Measurements from ENCODE around the gene GNG12.
"Not testable (repeated sequence)": the region's sequence is repeated elsewhere in the genome, so short reads cannot be mapped to it uniquely, and the experiment has no call there.

The GNG12 gene

DNA sequence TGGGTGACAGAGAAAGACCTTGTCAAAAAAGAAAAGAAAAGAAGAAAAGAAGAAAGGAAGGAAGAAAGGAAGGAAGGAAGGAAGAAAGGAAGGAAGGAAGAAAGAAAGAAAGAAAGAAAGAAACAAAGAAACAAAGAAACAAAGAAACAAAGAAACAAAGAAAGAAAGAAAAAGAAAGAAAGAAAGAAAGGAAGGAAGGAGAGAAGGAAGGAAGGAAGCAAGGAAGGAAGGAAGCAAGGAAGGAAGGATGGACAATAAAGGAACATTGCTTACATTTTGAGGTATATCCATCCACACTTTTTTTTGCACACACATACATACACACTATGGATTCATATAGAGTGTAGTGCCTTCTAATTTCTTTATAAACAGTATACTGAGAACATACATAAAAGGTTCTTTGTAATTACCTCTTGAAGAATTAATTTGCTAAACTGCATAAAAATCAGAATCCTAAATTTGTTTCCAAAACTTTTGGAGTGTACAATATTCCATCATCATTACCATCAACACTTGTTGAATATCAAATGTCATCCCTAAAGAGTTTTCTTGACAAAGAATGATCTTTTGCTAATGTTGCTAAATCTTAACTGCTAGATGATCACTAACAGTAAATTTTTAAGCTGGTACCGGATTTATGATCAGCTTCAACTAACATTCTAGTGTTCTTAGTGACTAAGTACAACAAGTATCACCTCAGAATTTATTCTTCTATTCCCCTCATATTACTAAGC is 159.6 kb downstream of the GNG12 start:
- Histone ChIP-seq H3K4me3 (IDR thresholded peaks at IDR 0.05; ENCODE audit: insufficient read depth, low read depth, low read length) (no peak overlapping the region), H3K36me3 (ENCODE audit: insufficient read depth) (no peaks in the 10 kb centered on the region), H3K27me3 (ENCODE audit: insufficient read depth, low read depth) (no peaks in the 10 kb centered on the region), H3K79me2 (ENCODE audit: insufficient read depth, low read depth) (no peaks in the 10 kb centered on the region), H2AFZ (ENCODE audit: low read depth) (peak overlapping the region; percentile 57; the same call in 1 of the 2 replicates), H4K20me1 (ENCODE audit: insufficient read depth) (no peaks in the 10 kb centered on the region), H3K27ac (peak overlapping the region; percentile 90; the same call in 1 of the 2 replicates), H3K4me1 (ENCODE audit: low read depth, poor library complexity, severe bottlenecking) (peaks cover 48% of the 10 kb centered on the region), H3K4me2 (peak overlapping the region; percentile 35; the same call in 1 of the 2 replicates), H3K9ac (no peak overlapping the region)
- no peak for TF ChIP-seq CTCF (conservative IDR thresholded peaks at IDR 0.05; ENCODE audit: low read depth, low read length)

GRCh38 chr1:67672260-67672803 is 160.9 kb downstream of the GNG12 start:
- Histone ChIP-seq H3K9ac (no peak overlapping the region), H3K4me1 (ENCODE audit: low read depth, poor library complexity, severe bottlenecking) (peaks cover 38% of the 10 kb centered on the region), H2AFZ (ENCODE audit: low read depth) (no peak overlapping the region), H3K27ac (no peak overlapping the region), H3K4me2 (no peak overlapping the region), H3K79me2 (ENCODE audit: insufficient read depth, low read depth) (no peaks in the 10 kb centered on the region), H4K20me1 (ENCODE audit: insufficient read depth) (no peaks in the 10 kb centered on the region), H3K4me3 (IDR thresholded peaks at IDR 0.05; ENCODE audit: insufficient read depth, low read depth, low read length) (no peak overlapping the region), H3K27me3 (ENCODE audit: insufficient read depth, low read depth) (no peaks in the 10 kb centered on the region), H3K36me3 (ENCODE audit: insufficient read depth) (no peaks in the 10 kb centered on the region)
- TF ChIP-seq CTCF (conservative IDR thresholded peaks at IDR 0.05; ENCODE audit: low read depth, low read length) = no peak

GRCh38 chr1:67668660-67669059 is 164.6 kb downstream of the GNG12 start:
- H3K9ac ChIP-seq = no peak overlapping the region
- H3K27ac ChIP-seq = no peak overlapping the region
- H4K20me1 ChIP-seq (ENCODE audit: insufficient read depth) = no peaks in the 10 kb centered on the region
- H3K4me1 ChIP-seq (ENCODE audit: low read depth, poor library complexity, severe bottlenecking) = peaks cover 1% of the 10 kb centered on the region
- no peaks in the 10 kb centered on the region for H3K27me3 ChIP-seq (ENCODE audit: insufficient read depth, low read depth)
- H2AFZ ChIP-seq (ENCODE audit: low read depth) = no peak overlapping the region
- no peak overlapping the region for H3K4me2 ChIP-seq
- H3K36me3 ChIP-seq (ENCODE audit: insufficient read depth) = no peaks in the 10 kb centered on the region
- TF ChIP-seq CTCF (conservative IDR thresholded peaks at IDR 0.05; ENCODE audit: low read depth, low read length) = no peak
- H3K79me2 ChIP-seq (ENCODE audit: insufficient read depth, low read depth) = no peaks in the 10 kb centered on the region
- no peak overlapping the region for H3K4me3 ChIP-seq (IDR thresholded peaks at IDR 0.05; ENCODE audit: insufficient read depth, low read depth, low read length)

DNA sequence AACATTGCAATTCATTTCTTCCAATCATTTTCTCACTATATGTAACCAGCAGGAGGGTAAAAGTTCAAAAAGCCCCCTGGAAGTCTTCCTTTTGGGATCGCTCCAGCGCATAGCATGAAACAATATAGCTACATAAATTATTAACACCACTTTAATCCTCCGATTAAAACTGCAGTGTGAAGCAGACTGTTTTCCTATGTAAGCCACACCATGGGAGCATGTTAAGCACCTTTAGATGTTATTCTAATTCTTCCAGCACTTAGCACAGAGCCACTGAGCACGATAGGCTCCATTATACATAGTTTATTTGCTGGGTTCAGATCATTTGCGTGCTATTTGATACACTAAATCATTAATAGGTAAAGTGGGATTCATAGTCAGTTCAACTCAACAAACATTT is 166.6 kb downstream of the GNG12 start:
- no peak overlapping the region for H3K4me3 ChIP-seq (IDR thresholded peaks at IDR 0.05; ENCODE audit: insufficient read depth, low read depth, low read length)
- no peak for TF ChIP-seq CTCF (conservative IDR thresholded peaks at IDR 0.05; ENCODE audit: low read depth, low read length)
- H4K20me1 ChIP-seq (ENCODE audit: insufficient read depth) = no peaks in the 10 kb centered on the region
- no peak overlapping the region for H3K9ac ChIP-seq
- no peaks in the 10 kb centered on the region for H3K4me1 ChIP-seq (ENCODE audit: low read depth, poor library complexity, severe bottlenecking)
- no peak overlapping the region for H3K27ac ChIP-seq
- no peaks in the 10 kb centered on the region for H3K79me2 ChIP-seq (ENCODE audit: insufficient read depth, low read depth)
- H2AFZ ChIP-seq (ENCODE audit: low read depth) = no peak overlapping the region
- H3K36me3 ChIP-seq (ENCODE audit: insufficient read depth) = no peaks in the 10 kb centered on the region
- no peaks in the 10 kb centered on the region for H3K27me3 ChIP-seq (ENCODE audit: insufficient read depth, low read depth)
- H3K4me2 ChIP-seq = no peak overlapping the region

- not testable (repeated sequence) for H3K4me2 ChIP-seq; H4K20me1 ChIP-seq (ENCODE audit: insufficient read depth); H3K4me3 ChIP-seq (IDR thresholded peaks at IDR 0.05; ENCODE audit: insufficient read depth, low read depth, low read length); H2AFZ ChIP-seq (ENCODE audit: low read depth); H3K27ac ChIP-seq; H3K79me2 ChIP-seq (ENCODE audit: insufficient read depth, low read depth); H3K4me1 ChIP-seq (ENCODE audit: low read depth, poor library complexity, severe bottlenecking); H3K9ac ChIP-seq; H3K36me3 ChIP-seq (ENCODE audit: insufficient read depth); H3K27me3 ChIP-seq (ENCODE audit: insufficient read depth, low read depth)
Observed at GRCh38 chr1:67665307-67665706, 168.0 kb downstream of the GNG12 start.
